Measurements from ENCODE around the gene USP11.
"Not testable (repeated sequence)": the region's sequence is repeated elsewhere in the genome, so short reads cannot be mapped to it uniquely, and the experiment has no call there.

The USP11 gene

DNA sequence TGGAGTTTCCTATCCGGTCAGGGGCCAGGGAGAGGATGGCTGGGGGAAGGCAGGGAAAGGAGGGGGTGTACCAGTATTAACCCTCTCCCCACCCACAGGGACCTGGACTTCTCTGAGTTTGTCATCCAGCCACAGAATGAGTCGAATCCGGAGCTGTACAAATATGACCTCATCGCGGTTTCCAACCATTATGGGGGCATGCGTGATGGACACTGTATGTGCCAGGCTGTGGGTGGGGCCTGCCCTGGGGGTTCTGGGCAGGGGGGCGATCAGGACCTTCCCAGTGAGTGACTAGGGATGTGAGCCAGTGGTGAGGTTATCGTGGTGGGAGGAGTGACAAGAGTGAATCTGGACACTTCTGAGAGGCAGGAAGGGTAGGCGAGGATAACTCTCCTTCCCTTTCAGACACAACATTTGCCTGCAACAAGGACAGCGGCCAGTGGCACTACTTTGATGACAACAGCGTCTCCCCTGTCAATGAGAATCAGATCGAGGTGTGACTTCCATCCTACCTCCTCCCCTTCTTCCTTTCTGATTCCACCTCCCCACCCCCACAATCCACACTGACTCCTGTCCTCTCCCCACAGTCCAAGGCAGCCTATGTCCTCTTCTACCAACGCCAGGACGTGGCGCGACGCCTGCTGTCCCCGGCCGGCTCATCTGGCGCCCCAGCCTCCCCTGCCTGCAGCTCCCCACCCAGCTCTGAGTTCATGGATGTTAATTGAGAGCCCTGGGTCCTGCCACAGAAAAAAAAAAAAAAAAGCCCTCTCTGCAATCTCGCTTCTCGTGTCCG lies 14.6 kb downstream of the USP11 start:
- TF ChIP-seq GLIS3 (CRISPR knock-in tag; IDR thresholded peaks at IDR 0.05) (no peak), ZNF565 (CRISPR knock-in tag; conservative IDR thresholded peaks at IDR 0.05; ENCODE audit: low read depth) (no peak), ZFP3 (CRISPR knock-in tag; IDR thresholded peaks at IDR 0.05) (no peak), SNAI2 (CRISPR knock-in tag; IDR thresholded peaks at IDR 0.05) (no peak), BACH2 (CRISPR knock-in tag; IDR thresholded peaks at IDR 0.05; ENCODE audit: borderline replicate concordance) (no peak), ZFP30 (CRISPR knock-in tag; IDR thresholded peaks at IDR 0.05) (no peak), TCF4 (CRISPR knock-in tag; IDR thresholded peaks at IDR 0.05; ENCODE audit: borderline replicate concordance) (no peak)
- ATAC-seq, result peak; percentile 13; the same call in 1 of the 3 replicates

GRCh38 chrX:47247999-47248320 lies 15.2 kb downstream of the USP11 start:
- no peak for ATAC-seq

GRCh38 chrX:47248576-47248975 lies 15.8 kb downstream of the USP11 start:
- no peak for ATAC-seq

More at GRCh38 chrX:47247999-47248320, 15.2 kb downstream of the USP11 start:
- TF ChIP-seq ZNF8 (CRISPR knock-in tag; IDR thresholded peaks at IDR 0.05) (no peak), ZFP30 (CRISPR knock-in tag; IDR thresholded peaks at IDR 0.05) (no peak), BACH2 (CRISPR knock-in tag; IDR thresholded peaks at IDR 0.05; ENCODE audit: borderline replicate concordance) (no peak), ZNF565 (CRISPR knock-in tag; conservative IDR thresholded peaks at IDR 0.05; ENCODE audit: low read depth) (no peak), ISL1 (CRISPR knock-in tag; IDR thresholded peaks at IDR 0.05) (no peak), ARNTL (CRISPR knock-in tag; IDR thresholded peaks at IDR 0.05; ENCODE audit: borderline replicate concordance, low read depth) (no peak), OSR1 (CRISPR knock-in tag; IDR thresholded peaks at IDR 0.05) (no peak), ESRRG (CRISPR knock-in tag; IDR thresholded peaks at IDR 0.05) (no peak), CSRNP3 (CRISPR knock-in tag; IDR thresholded peaks at IDR 0.05) (no peak), PPARA (CRISPR knock-in tag; IDR thresholded peaks at IDR 0.05; ENCODE audit: borderline replicate concordance) (no peak)

GRCh38 chrX:47250017-47250347 lies 17.2 kb downstream of the USP11 start:
- TF ChIP-seq SNAI2 (CRISPR knock-in tag; IDR thresholded peaks at IDR 0.05), result no peak
- no peak for TF ChIP-seq TOX (CRISPR knock-in tag; IDR thresholded peaks at IDR 0.05; ENCODE audit: borderline replicate concordance)
- TF ChIP-seq CSRNP3 (CRISPR knock-in tag; IDR thresholded peaks at IDR 0.05), result no peak
- no peak for TF ChIP-seq ZFP3 (CRISPR knock-in tag; IDR thresholded peaks at IDR 0.05)
- TF ChIP-seq ISL1 (CRISPR knock-in tag; IDR thresholded peaks at IDR 0.05), result no peak
- no peak for TF ChIP-seq GLIS3 (CRISPR knock-in tag; IDR thresholded peaks at IDR 0.05)
- TF ChIP-seq TSHZ2 (CRISPR knock-in tag; IDR thresholded peaks at IDR 0.05), result no peak
- no peak for TF ChIP-seq RARB (CRISPR knock-in tag; IDR thresholded peaks at IDR 0.05)
- no peak for TF ChIP-seq ZNF70 (CRISPR knock-in tag; IDR thresholded peaks at IDR 0.05)
- no peak for TF ChIP-seq ZC3H10 (CRISPR knock-in tag; IDR thresholded peaks at IDR 0.05)
- TF ChIP-seq, protein P1, sequence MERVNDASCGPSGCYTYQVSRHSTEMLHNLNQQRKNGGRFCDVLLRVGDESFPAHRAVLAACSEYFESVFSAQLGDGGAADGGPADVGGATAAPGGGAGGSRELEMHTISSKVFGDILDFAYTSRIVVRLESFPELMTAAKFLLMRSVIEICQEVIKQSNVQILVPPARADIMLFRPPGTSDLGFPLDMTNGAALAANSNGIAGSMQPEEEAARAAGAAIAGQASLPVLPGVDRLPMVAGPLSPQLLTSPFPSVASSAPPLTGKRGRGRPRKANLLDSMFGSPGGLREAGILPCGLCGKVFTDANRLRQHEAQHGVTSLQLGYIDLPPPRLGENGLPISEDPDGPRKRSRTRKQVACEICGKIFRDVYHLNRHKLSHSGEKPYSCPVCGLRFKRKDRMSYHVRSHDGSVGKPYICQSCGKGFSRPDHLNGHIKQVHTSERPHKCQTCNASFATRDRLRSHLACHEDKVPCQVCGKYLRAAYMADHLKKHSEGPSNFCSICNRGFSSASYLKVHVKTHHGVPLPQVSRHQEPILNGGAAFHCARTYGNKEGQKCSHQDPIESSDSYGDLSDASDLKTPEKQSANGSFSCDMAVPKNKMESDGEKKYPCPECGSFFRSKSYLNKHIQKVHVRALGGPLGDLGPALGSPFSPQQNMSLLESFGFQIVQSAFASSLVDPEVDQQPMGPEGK (CRISPR knock-in tag; IDR thresholded peaks at IDR 0.05; ENCODE audit: borderline replicate concordance), result no peak
- TF ChIP-seq TCF4 (CRISPR knock-in tag; IDR thresholded peaks at IDR 0.05; ENCODE audit: borderline replicate concordance), result no peak
- no peak; the same call in 2 of the 3 replicates for ATAC-seq

More at GRCh38 chrX:47248576-47248975, 15.8 kb downstream of the USP11 start:
- no peak for TF ChIP-seq CSRNP3 (CRISPR knock-in tag; IDR thresholded peaks at IDR 0.05)
- TF ChIP-seq PPARA (CRISPR knock-in tag; IDR thresholded peaks at IDR 0.05; ENCODE audit: borderline replicate concordance), result no peak
- no peak for TF ChIP-seq SNAI2 (CRISPR knock-in tag; IDR thresholded peaks at IDR 0.05)
- no peak for TF ChIP-seq GLIS3 (CRISPR knock-in tag; IDR thresholded peaks at IDR 0.05)
- no peak for TF ChIP-seq ARNTL (CRISPR knock-in tag; IDR thresholded peaks at IDR 0.05; ENCODE audit: borderline replicate concordance, low read depth)
- TF ChIP-seq ZFP30 (CRISPR knock-in tag; IDR thresholded peaks at IDR 0.05), result no peak
- TF ChIP-seq ZNF70 (CRISPR knock-in tag; IDR thresholded peaks at IDR 0.05), result no peak
- TF ChIP-seq BACH2 (CRISPR knock-in tag; IDR thresholded peaks at IDR 0.05; ENCODE audit: borderline replicate concordance), result no peak
- no peak for TF ChIP-seq TCF4 (CRISPR knock-in tag; IDR thresholded peaks at IDR 0.05; ENCODE audit: borderline replicate concordance)

- not testable (repeated sequence) for ATAC-seq
Measured at GRCh38 chrX:47257620-47258019, 24.8 kb downstream of the USP11 start.

Measured in SK-N-SH treated with all-trans-retinoic acid at 6 μM for 48 hours (cell line).